Uterus (tissue), 2 donors: ENCODE data around the gene SHROOM4.

Experiments
- POLR2A ChIP-seq, 2 donors: fragments of 450-650 bp; IDR thresholded peaks; one replicate each; pipeline ENCODE4 v1.6.1; 2016; ENCODE audit warnings: antibody characterized with exemption in 2 of 2, mild to moderate bottlenecking in 1 of 2, moderate library complexity in 1 of 2
- TF ChIP-seq, protein P1 (sequence below), 4 experiments: fragments of 200-600 bp in 2 of 4; fragments of 450-650 bp in 2 of 4; sonication (generic) in 2 of 4; IDR thresholded peaks; one replicate each; pipeline ENCODE4 v1.5.1; 2016 to 2019; ENCODE audit warnings: antibody characterized with exemption in 4 of 4, mild to moderate bottlenecking in 2 of 4, moderate library complexity in 1 of 4

DNA sequence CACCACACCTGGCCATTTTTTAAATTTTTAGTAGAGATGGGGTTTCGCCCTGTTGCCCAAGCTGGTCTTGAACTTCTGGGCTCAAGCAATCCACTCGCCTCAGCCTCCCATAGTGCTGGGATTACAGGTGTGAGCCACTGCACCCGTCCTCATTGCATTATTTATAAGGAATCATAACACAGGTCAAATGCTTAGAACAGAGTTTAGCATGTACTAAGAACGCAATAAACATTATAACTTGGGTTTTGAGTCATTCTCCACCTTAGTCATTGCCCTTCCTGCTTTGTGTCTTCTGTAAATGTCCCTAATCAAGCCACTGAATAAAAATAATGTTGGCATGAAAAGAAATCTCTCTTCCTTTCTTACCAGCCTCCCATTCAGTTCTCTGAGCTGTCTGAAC is 38.5 kb upstream of the SHROOM4 start:
- TF ChIP-seq, protein P1, sequence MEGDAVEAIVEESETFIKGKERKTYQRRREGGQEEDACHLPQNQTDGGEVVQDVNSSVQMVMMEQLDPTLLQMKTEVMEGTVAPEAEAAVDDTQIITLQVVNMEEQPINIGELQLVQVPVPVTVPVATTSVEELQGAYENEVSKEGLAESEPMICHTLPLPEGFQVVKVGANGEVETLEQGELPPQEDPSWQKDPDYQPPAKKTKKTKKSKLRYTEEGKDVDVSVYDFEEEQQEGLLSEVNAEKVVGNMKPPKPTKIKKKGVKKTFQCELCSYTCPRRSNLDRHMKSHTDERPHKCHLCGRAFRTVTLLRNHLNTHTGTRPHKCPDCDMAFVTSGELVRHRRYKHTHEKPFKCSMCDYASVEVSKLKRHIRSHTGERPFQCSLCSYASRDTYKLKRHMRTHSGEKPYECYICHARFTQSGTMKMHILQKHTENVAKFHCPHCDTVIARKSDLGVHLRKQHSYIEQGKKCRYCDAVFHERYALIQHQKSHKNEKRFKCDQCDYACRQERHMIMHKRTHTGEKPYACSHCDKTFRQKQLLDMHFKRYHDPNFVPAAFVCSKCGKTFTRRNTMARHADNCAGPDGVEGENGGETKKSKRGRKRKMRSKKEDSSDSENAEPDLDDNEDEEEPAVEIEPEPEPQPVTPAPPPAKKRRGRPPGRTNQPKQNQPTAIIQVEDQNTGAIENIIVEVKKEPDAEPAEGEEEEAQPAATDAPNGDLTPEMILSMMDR (IDR thresholded peaks at IDR 0.05) = no peak
- no peak for TF ChIP-seq POLR2A (IDR thresholded peaks at IDR 0.05)
